Breast epithelium (tissue), 3 donors: ENCODE data around the gene FBXO22.

Experiments used
- POLR2A ChIP-seq: fragments of 450-650 bp; IDR thresholded peaks from one replicate; pipeline ENCODE4 v1.6.1; 2016; ENCODE audit warnings: antibody characterized with exemption, mild to moderate bottlenecking, moderate library complexity
- TF ChIP-seq, protein P1 (sequence below), 3 donors: fragments of 450-650 bp; IDR thresholded peaks; one replicate each; pipeline ENCODE4 v1.5.1; 2016 to 2017; ENCODE audit warnings: antibody characterized with exemption in 3 of 3, mild to moderate bottlenecking in 3 of 3, moderate library complexity in 3 of 3

DNA sequence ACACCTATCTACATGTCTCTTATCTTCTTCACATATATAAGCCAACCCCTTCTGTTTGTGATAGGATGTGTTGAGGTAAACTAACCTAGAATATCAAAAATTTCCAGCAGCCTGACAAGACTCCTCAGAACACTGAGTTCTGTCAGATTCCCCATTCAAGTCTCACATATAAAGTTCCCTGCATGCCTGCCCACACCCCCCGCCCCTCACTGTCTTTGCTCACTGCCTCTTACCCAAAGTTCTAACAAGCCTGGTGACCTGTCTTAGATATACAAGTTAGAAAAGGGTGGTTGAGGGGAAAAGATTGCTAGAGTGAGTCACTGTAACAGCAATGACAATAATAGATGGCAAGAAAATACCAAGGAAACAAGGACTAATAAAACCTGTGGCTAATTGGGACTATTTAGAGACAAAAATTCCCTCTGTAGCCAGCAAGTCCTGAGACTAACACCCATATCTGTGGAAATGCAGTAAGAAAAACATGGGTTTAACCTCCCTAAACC lies 40.1 kb downstream of the FBXO22 start:
- TF ChIP-seq POLR2A: no peak
- TF ChIP-seq, protein P1, sequence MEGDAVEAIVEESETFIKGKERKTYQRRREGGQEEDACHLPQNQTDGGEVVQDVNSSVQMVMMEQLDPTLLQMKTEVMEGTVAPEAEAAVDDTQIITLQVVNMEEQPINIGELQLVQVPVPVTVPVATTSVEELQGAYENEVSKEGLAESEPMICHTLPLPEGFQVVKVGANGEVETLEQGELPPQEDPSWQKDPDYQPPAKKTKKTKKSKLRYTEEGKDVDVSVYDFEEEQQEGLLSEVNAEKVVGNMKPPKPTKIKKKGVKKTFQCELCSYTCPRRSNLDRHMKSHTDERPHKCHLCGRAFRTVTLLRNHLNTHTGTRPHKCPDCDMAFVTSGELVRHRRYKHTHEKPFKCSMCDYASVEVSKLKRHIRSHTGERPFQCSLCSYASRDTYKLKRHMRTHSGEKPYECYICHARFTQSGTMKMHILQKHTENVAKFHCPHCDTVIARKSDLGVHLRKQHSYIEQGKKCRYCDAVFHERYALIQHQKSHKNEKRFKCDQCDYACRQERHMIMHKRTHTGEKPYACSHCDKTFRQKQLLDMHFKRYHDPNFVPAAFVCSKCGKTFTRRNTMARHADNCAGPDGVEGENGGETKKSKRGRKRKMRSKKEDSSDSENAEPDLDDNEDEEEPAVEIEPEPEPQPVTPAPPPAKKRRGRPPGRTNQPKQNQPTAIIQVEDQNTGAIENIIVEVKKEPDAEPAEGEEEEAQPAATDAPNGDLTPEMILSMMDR (IDR thresholded peaks at IDR 0.05): no peak
